Cerebellar nuclear complex (tissue), 1 donor: ENCODE results near the gene CUZD1.

ENCODE experiments used
- DNase-seq, 2 experiments: peaks; one replicate each; lab custom pipeline; 2025; lab: John Stamatoyannopoulos, UW

Gene CUZD1

DNA sequence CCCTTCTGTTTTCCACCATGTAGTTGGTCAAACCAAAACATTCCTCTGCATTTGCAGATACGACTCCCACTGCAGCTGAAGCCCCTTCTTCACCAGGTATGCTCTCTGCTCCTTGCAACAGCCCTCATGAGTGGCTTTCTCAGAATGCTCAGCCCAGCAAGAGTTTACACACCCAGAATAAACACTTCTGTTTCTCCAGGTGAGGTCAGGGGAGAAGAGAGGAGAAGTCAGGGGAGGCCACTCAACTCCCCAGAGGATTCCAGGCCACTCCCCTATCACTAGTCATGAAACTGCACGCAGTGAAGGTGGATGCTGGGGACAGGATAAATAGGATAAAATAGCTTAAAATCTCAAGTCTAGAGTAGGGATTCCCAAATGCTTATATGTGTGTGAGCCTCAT, 31.2 kb downstream of the CUZD1 start:
- no peak for DNase-seq

DNA sequence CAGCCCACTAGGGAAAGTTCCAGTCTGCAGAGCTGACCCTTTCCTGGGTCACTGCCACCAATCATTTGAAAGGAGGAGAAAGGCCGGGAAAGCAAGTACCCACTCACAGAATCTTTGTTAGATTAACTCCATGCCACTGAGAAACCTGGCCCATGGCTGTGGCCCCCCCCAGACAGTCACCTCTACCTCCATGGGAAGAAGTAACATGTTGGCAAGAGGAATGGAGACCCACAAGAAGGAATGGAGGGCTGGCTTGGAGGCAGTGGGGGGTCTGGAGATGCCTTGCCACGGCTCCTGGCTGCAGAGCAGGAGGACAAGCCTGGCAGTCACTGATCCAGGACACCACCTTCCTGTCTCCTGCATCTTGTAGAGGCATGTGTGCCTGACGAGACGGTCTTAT, 32.9 kb downstream of the CUZD1 start:
- no peak for DNase-seq

DNA sequence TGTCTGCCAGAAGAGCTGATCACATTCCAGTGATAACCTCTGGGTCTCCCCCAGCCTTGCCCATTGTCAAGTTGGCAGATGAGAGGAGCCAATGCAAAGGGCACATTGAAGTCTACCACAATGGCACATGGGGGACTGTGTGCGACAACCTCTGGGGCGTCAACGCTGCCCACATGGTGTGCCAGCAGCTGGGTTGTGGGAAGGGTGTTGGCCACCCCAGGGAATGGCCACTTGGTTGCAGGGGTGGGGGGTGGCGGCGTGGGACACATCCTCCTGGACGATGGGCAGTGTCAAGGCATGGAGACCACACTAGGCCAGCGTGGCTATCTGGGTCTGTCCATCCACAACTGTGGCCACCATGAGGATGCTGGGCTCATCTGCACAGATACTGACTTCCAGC, 43.4 kb downstream of the CUZD1 start:
- no peak for DNase-seq

DNA sequence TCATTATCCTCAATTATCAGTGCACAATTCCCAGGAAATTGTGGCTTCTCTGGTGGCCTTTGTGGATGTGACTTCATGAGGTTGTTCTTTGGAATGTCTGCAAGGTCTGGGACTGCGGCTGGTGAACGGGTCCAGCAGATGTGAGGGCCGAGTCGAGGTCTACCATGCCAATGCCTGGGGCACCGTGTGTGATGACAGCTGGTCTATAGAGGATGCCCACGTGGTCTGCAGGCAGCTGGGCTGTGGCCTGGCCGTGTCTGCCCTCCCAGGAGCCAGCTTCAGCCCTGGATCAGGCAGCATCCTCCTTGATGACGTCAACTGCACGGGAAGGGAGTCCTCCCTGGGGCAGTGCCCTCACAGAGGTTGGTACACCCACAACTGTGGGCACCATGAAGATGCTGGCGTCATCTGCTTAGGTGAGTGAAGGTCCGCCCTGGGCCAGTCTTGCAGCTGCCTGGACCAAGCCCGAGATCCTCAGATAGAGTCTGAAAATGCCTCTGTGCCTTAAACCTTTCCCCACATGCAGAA, 46.9 kb downstream of the CUZD1 start:
- no peak for DNase-seq

DNA sequence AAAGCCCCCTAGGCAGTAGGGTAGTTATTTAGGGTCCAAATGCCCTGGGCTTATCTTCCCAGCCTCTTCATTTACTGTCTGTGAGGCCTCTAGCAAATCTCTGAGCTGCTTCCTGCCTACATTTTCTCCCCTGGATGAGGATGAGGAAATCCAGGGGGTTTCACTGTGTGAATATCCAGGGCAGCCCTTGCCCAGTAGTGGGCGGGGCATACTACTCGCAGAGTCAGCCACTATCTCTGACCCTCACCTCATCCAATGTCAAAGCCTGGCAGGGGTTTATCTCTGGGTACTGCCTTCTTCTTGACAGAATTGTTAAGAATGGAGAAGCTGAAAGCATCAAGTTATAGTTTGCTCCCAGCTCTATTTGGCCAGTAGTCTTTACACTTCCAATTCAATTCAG, 48.9 kb downstream of the CUZD1 start:
- DNase-seq: no peak

DNA sequence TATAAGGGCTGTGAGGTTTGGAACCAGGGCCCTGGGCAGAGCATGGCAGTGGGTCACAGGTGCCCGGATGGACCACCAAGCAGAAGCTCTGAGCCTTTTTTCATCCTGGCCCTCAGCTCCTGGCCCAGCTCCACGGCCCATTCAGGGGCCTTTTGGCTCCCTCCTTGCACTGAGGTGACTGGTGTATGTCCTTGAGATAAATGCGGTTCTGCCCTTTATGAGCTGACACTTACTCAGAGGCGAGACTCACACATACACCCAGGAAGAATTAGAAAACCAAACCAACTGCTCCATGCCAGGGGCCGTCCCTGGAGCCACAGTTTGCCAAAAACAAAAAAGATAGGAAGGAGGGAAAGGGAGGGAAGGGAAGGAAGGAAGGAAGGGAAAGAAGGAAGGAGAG, 49.7 kb downstream of the CUZD1 start:
- DNase-seq: no peak

DNA sequence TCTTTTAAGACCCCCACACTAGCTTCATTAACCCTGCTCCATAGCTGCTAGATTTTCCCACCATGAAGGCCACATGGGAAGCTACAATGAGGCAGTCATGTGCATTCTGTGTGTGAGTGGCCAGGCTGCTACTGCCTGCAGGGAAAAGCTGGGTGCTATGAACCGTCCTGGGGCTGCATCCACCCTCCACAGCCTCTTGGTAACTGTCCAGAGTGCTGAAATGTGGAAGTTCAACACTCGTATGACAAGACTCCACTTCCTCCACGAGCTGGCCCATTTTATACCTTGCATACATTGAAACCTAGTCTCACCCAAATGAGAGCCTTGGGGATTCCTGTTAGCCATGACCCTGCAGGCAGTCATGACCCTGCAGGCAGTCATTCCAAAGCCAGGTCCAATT, 59.4 kb downstream of the CUZD1 start:
- no peak for DNase-seq

DNA sequence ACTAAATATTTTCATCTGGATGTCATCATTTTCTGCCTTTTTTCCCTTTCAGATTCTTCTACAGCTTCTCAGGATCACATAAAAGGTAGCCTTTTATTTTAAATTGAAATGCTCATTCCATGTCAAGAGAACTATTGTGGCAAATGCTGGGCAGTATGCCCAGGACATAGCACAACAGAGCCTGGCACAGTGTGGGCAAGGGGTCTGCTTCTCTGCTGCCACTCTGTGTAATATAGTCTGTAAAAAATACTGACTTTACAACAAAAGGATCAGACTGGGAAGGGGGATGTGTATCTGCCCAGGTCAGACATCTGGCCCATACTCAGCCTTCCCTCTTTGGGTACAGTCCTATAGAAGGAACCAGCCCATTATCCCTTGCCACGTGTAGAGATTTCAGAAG, 62.7 kb downstream of the CUZD1 start:
- no peak for DNase-seq
